SIG-M5 (cell line): ENCODE measurements around the gene HOXB13.

Experiments
- DNase-seq: peaks from one replicate; lab custom pipeline; 2025; lab: John Stamatoyannopoulos, UW

Gene HOXB13

GRCh38 chr17:48748718-48749566 lies 20.4 kb upstream of the HOXB13 start:
- no peak for DNase-seq

DNA sequence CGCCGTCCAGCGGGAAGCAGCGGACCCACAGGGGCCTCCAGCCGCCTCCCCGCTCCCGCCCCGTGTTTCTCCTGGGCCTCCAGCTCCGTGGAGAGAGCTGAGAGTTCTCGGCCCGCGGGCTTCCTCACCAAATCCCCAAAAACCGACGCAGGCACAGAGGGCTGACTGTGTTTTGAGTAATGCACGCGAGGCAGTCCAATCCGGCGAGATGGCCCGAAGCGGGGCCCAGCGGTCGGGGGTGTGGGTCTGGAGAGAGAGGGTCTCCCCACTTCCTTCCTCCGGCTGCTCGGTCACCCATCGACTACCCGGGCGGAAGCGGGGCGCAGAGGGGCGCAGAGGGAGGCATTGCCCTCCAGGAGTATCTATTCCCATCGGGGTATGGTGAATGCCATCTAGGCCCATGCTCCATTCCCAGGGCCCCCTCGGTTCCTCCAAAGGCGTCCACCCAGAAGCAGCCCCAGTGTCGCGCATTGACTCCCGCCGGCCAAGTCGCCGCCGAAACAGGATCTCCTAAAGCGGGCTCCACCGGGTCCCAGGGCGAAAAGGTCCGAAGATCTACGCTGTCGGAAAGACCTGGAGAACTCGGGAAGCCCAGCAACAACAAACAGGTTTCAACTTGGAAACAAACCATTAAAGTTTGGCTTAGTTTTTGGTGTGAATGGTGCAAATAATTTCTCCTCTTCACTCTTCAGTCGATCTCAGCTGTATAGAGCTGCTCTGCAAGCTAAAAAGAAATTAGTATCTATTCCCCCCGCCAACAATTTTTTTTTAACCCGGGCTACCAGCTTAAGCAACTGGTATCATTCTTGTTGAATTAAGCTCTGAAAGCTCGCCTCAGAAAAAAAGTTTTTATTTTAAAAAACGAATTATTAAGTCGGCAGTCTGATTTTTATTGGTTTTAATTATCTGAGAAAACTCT lies 19.2 kb upstream of the HOXB13 start:
- no peak for DNase-seq

GRCh38 chr17:48746916-48747444 lies 18.4 kb upstream of the HOXB13 start:
- DNase-seq = no peak

DNA sequence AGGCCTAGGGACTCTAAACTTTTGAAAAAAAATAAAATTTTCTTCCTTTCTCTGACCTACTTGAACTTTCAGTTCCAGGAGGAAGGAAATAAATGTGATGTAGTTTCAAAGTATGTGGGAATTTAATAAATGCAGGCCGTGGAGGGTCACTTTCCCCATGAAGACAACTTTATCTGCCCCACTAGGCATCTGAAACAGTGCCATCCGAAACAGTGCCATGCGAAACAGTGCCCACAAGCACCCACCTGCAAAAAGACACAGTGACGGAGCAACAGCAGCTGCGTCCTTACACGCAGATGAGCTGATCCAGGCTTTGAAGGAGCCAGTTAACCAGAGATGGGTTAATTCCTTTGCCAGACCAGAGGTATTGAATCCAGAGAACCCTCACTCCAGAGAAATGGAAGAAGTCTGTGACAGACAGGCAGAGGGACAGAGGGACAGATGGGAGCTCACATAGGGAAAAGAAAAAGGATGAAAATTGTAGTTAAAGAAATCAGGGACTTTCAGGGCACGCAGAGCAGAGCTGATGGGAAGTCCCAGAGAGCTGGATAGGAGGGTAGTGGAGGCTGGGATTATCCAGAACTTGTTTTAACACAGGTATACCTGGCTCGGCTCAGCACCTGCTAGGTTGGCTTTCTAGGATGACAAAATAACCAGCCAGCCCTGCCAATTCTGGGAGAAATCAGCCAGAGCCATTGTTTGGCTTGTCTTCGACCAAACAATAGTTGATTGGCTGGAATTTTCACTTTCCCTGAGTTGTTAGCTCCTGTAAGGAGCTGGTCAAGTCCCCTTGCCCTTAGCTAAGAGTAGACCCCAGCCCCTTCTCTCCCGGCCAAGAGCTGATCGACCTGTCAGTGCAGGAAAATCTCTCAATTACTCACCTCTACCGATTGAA lies 17.1 kb upstream of the HOXB13 start:
- DNase-seq = no peak

DNA sequence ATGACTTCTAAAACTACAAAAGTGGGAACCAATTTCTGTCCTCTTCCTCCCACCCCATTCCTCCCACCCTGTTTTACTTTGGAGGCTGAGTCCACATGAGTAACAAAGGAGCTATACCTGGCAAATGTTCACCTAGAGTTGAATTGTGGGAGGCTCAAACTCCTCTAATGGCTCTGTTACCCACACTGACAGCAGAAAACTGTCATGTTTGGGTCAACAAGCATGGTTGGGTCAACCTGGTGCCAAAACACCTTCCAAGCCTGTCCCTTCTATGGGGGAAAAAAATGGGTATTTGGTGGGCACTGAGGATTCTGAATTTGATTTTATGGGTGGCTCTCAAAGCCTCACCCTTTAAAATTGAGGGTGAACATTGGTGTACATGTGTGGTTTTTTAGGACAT lies 12.0 kb upstream of the HOXB13 start:
- DNase-seq = no peak

- DNase-seq = no peak
These were observed 10.4 kb upstream of the HOXB13 start for GRCh38 chr17:48738803-48739526.

- no peak for DNase-seq
These were observed 9.9 kb upstream of the HOXB13 start for GRCh38 chr17:48738424-48738802.

- no peak for DNase-seq
These were observed 8.9 kb upstream of the HOXB13 start for GRCh38 chr17:48737330-48738043.

DNA sequence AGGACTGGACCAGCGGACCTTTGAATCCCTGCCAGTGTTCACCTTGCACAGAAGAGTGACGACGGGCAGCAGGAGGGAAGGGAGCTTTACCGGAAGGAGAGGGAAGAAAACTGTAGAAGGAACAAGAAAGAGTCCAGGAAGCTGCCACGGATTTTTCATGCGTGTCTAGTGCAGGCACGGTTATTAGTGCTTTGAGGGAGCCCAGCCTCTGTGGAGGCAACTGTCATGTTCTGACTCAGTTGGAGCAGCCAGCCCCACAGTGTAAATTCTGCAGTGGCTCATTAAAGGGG lies 6.5 kb upstream of the HOXB13 start:
- DNase-seq = no peak

DNA sequence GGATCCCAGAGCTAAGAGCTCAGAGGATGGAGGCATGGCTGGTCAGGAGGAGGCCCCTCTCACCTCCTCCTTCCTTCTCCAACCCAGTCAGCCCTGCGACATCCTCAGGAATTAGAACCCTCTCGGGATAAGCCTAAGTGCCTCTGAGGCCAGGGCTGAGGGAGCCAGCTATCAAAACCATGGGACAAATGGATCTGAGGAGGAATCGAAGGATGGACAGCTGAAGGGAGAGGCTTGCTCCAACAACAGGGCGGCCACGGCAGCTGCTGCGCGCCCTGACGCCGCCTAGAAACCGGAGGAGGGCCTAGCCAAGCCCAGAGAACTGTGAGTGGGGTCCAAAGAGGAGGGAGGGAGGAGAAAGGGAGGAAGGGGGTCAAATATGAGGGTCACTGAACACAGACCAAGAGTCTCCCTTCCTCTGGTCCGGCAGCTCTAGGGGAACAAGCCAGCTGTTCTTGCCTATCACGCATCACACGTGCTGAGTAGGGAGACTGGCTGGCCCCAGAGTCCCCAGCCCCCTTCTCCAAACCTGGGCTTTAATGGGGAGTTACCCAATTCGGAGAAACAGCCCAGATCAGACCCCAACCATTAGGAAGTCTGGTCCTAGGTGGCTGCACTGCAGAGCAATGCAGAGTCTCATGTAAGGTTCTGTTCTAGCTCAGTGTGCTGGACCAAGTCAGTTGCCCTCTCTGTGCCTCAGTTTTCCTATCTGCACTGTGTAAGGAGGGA lies 5.9 kb upstream of the HOXB13 start:
- DNase-seq = no peak

DNA sequence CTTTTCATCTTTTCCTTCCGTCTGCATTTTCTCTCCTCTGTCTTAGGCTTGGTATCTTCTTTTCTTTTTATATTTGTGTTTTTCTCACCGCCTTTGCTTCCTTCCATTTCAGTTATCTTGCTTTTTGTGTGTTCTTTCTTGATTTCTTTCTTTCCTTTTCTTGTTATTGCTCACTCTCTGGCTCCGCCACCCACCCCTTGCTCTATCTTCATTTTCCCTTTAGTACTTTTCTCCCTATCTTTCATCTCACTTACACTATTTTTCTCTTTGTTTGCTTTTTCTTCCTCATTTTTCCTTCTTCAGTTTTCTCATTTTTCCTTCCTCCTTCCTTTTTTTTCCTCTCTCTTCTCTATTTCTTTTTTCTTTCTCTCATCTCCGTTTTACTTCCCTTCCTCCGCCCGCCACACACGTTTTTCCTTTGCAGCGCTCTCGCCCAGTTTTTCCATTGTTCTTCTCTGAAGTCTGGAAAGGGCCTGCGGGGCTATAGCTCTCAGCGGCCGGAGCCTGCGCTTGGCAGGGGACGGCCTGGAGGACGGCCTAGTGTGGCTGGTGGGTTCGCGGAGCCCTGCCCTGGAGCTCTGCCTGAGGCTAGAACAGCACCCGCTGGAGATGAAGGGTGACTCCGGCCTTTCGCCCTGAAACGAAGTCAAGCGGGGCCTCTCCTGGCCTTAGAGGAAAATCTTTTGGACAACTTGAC lies 5.2 kb upstream of the HOXB13 start:
- DNase-seq = no peak

- DNase-seq = no peak
These were observed 4.4 kb upstream of the HOXB13 start for GRCh38 chr17:48732688-48733629.

DNA sequence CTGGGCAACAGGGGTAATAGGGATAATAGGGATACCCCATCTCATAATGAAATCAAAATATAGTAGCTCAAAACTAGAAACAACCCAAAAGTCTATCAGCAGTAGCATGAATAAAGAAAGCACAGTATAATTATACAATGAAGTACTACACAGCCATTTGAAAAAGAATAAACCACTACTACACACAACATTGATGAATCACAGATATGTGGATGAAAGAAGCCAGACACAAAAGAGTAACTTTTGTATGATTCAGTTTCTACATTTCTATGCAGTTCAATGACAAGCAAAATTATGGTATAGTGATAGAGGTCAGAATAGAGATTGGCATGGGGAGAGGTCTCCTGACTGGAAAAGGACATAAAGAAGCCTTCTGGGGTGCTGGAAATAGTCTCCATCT lies 2.8 kb upstream of the HOXB13 start:
- no peak for DNase-seq

GRCh38 chr17:48730240-48730550 lies 1.6 kb upstream of the HOXB13 start:
- DNase-seq = no peak

DNA sequence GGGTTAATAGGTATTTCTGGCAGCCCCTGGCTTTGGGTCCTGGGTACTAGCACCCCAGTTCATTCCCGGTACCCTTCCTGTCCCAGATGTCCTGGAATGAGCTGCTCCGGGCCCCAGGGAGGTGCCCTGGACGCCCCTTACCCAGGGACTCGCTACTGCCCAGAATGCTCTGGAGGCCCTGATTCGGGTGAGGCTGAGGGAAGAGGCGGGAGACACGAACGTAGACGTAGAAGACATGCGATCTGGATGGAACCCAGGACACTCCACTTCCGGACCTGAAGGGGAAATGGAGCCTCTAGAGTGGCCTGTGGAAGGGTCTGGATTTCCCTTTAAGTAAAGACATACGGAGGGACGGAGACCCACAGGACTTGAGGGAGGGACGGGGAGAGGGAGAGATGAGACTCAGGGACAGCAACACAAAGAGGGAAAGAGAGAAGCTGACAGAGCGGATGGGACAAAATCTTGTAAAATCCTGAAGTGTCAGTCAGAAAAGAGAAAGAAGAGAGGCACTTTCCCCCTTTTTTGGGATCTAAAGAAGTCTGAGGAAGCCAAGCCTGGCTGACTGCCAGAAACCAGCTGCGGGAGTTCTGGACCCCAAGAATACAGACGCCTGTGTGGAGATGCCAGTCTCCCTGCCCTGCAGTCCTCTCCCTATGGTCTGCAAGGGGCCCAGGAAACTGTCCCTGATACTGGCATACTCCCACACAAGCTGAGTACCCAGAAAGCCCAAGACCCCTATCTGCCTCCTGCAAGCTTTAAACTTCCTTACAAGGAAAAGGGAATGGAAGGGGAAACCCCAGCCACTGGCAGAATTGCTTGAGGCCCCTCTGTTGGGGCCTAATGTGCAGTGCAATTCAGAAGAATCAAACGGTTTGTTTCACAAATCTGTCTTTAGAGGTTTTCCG lies 1.0 kb upstream of the HOXB13 start:
- DNase-seq = no peak

- DNase-seq = no peak
These were observed 955 bp downstream of the HOXB13 start for GRCh38 chr17:48727415-48728175.

- no peak for DNase-seq
These were observed 1.6 kb downstream of the HOXB13 start for GRCh38 chr17:48726916-48727286.
